Measurements from ENCODE around the gene TSPAN13. TPM values are rescaled to one million over a fixed set of nuclear protein-coding genes. Genes with fewer than 3 reads are reported as not detected.

TSPAN13 gene
- total RNA-seq, 1 experiment from 2014 or later, result 14.0 TPM

DNA sequence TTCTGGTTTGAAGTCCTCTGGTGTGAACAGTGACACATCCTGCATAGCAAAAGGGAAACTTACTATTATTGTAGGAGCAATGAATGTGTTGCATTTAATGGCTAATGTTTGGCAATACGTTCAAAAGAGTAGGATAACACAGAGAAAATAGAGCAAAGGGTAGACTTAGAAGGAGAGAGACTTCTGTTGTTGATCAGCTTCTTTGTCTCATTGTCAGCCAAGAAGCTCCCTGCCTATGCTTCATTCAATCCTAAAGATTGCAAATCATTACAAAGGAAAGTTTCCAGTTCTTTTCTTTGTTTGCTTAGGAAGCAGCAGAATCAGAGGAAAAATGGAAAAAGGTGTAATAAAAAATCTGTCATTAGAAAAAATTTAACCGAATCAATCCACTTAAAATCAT lies 7.9 kb upstream of the TSPAN13 start:
- H3K27me3 Mint-ChIP-seq (ENCODE audit: insufficient read depth, unreplicated experiment), result no peaks in the 10 kb centered on the region
- intact Hi-C loops (cut with micrococcal nuclease), result no loop called here
- DNase-seq (ENCODE audit: unreplicated experiment), result no peak
- no peak overlapping the region for H3K4me3 Mint-ChIP-seq (ENCODE audit: unreplicated experiment)
- CTCF ChIA-PET, result interaction anchor here (0.7 to 1.8 kb wide), 2 partner anchors 48 to 56 kb away, joined by 3 to 5 read pairs; no protein-coding TSS in a partner anchor
- H3K9me3 Mint-ChIP-seq (ENCODE audit: unreplicated experiment), result no peaks in the 10 kb centered on the region
- H3K36me3 Mint-ChIP-seq (ENCODE audit: insufficient read depth, unreplicated experiment), result no peaks in the 10 kb centered on the region
- POLR2A ChIA-PET, result interaction anchor here (0.7 kb wide), 1 partner anchor 99 kb away, joined by 4 read pairs; the partner anchor contains the start of gene BZW2
- no TSS peak for BruUV-seq (replicated peaks)
- H3K4me1 Mint-ChIP-seq (ENCODE audit: insufficient read depth, unreplicated experiment), result peaks cover 24% of the 10 kb centered on the region
- H3K27ac Mint-ChIP-seq (ENCODE audit: low read depth, unreplicated experiment), result no peak overlapping the region
- TF ChIP-seq, protein P1, sequence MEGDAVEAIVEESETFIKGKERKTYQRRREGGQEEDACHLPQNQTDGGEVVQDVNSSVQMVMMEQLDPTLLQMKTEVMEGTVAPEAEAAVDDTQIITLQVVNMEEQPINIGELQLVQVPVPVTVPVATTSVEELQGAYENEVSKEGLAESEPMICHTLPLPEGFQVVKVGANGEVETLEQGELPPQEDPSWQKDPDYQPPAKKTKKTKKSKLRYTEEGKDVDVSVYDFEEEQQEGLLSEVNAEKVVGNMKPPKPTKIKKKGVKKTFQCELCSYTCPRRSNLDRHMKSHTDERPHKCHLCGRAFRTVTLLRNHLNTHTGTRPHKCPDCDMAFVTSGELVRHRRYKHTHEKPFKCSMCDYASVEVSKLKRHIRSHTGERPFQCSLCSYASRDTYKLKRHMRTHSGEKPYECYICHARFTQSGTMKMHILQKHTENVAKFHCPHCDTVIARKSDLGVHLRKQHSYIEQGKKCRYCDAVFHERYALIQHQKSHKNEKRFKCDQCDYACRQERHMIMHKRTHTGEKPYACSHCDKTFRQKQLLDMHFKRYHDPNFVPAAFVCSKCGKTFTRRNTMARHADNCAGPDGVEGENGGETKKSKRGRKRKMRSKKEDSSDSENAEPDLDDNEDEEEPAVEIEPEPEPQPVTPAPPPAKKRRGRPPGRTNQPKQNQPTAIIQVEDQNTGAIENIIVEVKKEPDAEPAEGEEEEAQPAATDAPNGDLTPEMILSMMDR (IDR thresholded peaks at IDR 0.05; ENCODE audit: unreplicated experiment), result no peak

DNA sequence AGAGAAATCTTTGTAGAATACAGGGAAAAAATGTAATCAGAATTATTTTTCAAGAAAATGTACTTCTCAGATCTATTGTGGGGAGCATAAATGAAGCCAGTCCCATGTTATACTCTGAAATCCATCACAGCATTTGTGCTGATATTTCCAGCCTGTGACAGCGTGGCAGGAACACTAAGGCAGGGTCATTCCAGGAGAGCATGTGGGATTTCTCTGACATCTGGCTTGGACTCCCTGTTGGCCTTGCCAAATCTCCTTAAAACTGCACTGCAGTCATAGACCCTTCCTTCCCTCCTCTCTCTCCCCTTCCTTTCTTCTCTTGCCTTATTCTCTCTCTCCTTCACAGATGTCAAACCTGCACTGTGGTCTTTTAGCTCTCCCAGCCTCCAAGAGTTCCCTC lies 6.5 kb upstream of the TSPAN13 start:
- intact Hi-C loops (cut with micrococcal nuclease), result no loop called here
- Mint-ChIP-seq H3K27ac (ENCODE audit: low read depth, unreplicated experiment) (no peak overlapping the region), H3K27me3 (ENCODE audit: insufficient read depth, unreplicated experiment) (no peaks in the 10 kb centered on the region), H3K36me3 (ENCODE audit: insufficient read depth, unreplicated experiment) (no peaks in the 10 kb centered on the region), H3K9me3 (ENCODE audit: unreplicated experiment) (no peaks in the 10 kb centered on the region), H3K4me1 (ENCODE audit: insufficient read depth, unreplicated experiment) (peaks cover 13% of the 10 kb centered on the region), H3K4me3 (ENCODE audit: unreplicated experiment) (no peak overlapping the region)
- POLR2A ChIA-PET, result no interaction called here
- DNase-seq (ENCODE audit: unreplicated experiment), result no peak
- TF ChIP-seq, protein P1 (IDR thresholded peaks at IDR 0.05; ENCODE audit: unreplicated experiment), result no peak
- no TSS peak for BruUV-seq (replicated peaks)
- CTCF ChIA-PET, result interaction anchor here (0.6 kb wide), 1 partner anchor 56 kb away, joined by 4 read pairs; no protein-coding TSS in a partner anchor

DNA sequence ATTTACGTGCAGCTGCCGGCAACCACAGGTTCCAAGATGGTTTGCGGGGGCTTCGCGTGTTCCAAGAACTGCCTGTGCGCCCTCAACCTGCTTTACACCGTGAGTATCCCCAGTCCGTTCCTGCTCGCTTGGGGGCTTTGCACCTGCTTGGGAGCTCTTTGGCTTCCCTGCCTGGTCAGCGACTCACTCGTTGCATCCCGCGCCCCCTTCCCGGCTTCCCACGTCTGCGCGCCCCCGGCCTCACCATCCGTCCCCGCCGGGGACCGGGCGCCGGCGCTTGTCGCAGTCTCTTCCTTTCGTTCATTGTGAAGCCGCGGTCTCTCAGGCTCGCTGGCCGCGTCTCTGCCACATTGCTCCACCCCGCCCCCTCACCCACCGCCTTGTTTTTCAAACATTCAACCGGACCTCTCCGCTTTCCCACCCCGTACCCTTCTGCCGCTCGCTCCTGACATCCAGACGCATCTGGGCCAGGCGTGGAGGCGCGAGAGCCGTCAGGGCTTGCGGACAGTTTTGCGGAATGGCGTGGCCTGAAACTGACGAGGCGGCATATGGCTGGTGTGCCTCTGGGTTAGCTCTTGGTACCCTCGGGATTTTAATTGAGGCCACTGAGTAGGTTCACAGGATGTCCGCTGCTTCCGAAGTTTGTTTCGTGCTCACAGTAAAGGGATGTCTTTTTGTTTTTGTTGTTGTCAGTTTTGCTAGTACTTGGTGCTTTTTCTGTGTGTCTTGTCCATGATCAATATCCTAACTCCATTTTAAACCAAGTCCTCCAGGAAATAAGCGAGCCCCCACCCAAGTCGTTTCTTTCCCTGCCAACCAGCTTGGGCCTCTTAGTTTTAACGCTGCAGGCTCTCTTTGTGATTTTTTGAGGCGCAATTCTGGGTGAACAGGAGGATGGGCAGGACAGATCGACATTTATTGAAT lies 639 bp downstream of the TSPAN13 start:
- no peaks in the 10 kb centered on the region for H3K36me3 Mint-ChIP-seq (ENCODE audit: insufficient read depth, unreplicated experiment)
- peak overlapping the region; percentile 83 for H3K4me3 Mint-ChIP-seq (ENCODE audit: unreplicated experiment)
- DNase-seq (ENCODE audit: unreplicated experiment), result peak; percentile 30
- no peaks in the 10 kb centered on the region for H3K9me3 Mint-ChIP-seq (ENCODE audit: unreplicated experiment)
- POLR2A ChIA-PET, result interaction anchor here (0.6 to 6.3 kb wide), 12 partner anchors 10 to 545 kb away, joined by 3 to 85 read pairs (median 4); partner anchors contain the start of genes AHR, ANKMY2 and BZW2
- no TSS peak for BruUV-seq (replicated peaks)
- H3K4me1 Mint-ChIP-seq (ENCODE audit: insufficient read depth, unreplicated experiment), result peaks cover 20% of the 10 kb centered on the region
- H3K27me3 Mint-ChIP-seq (ENCODE audit: insufficient read depth, unreplicated experiment), result no peaks in the 10 kb centered on the region
- CTCF ChIA-PET, result interaction anchor here (0.6 to 1.2 kb wide), 4 partner anchors 9 to 137 kb away, joined by 3 read pairs; partner anchors contain the start of gene ANKMY2
- H3K27ac Mint-ChIP-seq (ENCODE audit: low read depth, unreplicated experiment), result peak overlapping the region; percentile 65
- intact Hi-C loops (cut with micrococcal nuclease), result loop anchor here (5.0 kb wide), 1 partner anchor 107 kb away; the partner anchor contains the start of genes ANKMY2 and BZW2
- TF ChIP-seq, protein P1 (IDR thresholded peaks at IDR 0.05; ENCODE audit: unreplicated experiment), result no peak

DNA sequence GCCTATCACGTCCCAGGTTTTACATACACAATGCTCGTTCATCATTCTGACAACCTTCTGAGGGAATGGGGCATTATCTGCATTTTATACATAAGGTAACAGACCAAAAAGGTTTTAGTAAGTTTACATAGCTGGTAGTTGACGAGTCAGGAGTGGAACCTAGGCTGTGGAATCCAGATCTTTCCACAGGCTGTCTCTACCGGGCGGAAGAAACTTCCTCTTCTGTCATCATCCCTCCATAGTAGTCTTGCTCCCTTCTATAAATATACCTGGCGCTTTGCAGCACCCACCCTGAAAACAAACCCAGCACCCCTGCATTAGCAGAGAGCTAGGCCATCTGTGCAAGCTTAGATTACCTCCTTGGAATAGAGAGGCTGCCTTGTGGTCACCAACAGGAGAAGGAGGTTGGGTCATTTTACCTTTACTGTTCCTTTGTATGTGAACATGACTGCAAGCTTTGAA lies 1.3 kb downstream of the TSPAN13 start:
- H3K9me3 Mint-ChIP-seq (ENCODE audit: unreplicated experiment), result no peaks in the 10 kb centered on the region
- H3K4me3 Mint-ChIP-seq (ENCODE audit: unreplicated experiment), result peak overlapping the region; percentile 83
- TSS peak; percentile 49 for BruUV-seq (replicated peaks)
- DNase-seq (ENCODE audit: unreplicated experiment), result no peak
- peak overlapping the region; percentile 65 for H3K27ac Mint-ChIP-seq (ENCODE audit: low read depth, unreplicated experiment)
- POLR2A ChIA-PET, result interaction anchor here (0.6 to 6.3 kb wide), 12 partner anchors 9 to 544 kb away, joined by 3 to 85 read pairs (median 4); partner anchors contain the start of genes AHR, ANKMY2 and BZW2
- H3K4me1 Mint-ChIP-seq (ENCODE audit: insufficient read depth, unreplicated experiment), result peaks cover 24% of the 10 kb centered on the region
- TF ChIP-seq, protein P1 (IDR thresholded peaks at IDR 0.05; ENCODE audit: unreplicated experiment), result no peak
- H3K27me3 Mint-ChIP-seq (ENCODE audit: insufficient read depth, unreplicated experiment), result no peaks in the 10 kb centered on the region
- CTCF ChIA-PET, result interaction anchor here (0.7 to 1.2 kb wide), 3 partner anchors 8 to 136 kb away, joined by 3 read pairs; no protein-coding TSS in a partner anchor
- no peaks in the 10 kb centered on the region for H3K36me3 Mint-ChIP-seq (ENCODE audit: insufficient read depth, unreplicated experiment)
- intact Hi-C loops (cut with micrococcal nuclease), result loop anchor here (5.0 kb wide), 1 partner anchor 108 kb away; the partner anchor contains the start of genes ANKMY2 and BZW2

Data from MCF 10A (cell line).